GM21360 (cell line): ENCODE measurements around the gene MAN2A2.

Source experiments
- ATAC-seq: cut with Tn5 transposase; IDR thresholded peaks from one replicate; pipeline ENCODE4 v1.9.1; 2021; ENCODE audit warnings: mild to moderate bottlenecking, moderate library complexity; ENCODE audit not compliant: unreplicated experiment

MAN2A2 gene

GRCh38 chr15:90902840-90903732 is at the start of gene MAN2A2:
Gene MAN2A2, plus strand, starts transcription at chr15:90903302. Its CDS starts 906 bp downstream, at chr15:90904208.
- peak; percentile 61 for ATAC-seq

GRCh38 chr15:90855139-90855538 is 48.0 kb upstream of the MAN2A2 start:
- ATAC-seq = no peak

- ATAC-seq = no peak
Observed at GRCh38 chr15:90857337-90857736, 45.8 kb upstream of the MAN2A2 start.

GRCh38 chr15:90857883-90858443 is 45.1 kb upstream of the MAN2A2 start:
- ATAC-seq = no peak

- no peak for ATAC-seq
Observed at GRCh38 chr15:90859234-90860131, 43.6 kb upstream of the MAN2A2 start.

GRCh38 chr15:90860450-90860849 is 42.7 kb upstream of the MAN2A2 start:
- ATAC-seq = no peak

GRCh38 chr15:90860942-90861675 is 42.0 kb upstream of the MAN2A2 start:
- ATAC-seq = no peak

GRCh38 chr15:90862487-90862886 is 40.6 kb upstream of the MAN2A2 start:
- no peak for ATAC-seq

GRCh38 chr15:90862964-90863778 is 39.9 kb upstream of the MAN2A2 start:
- ATAC-seq = no peak

GRCh38 chr15:90863987-90864386 is 39.1 kb upstream of the MAN2A2 start:
- ATAC-seq = no peak

GRCh38 chr15:90864507-90864906 is 38.6 kb upstream of the MAN2A2 start:
- no peak for ATAC-seq

- no peak for ATAC-seq
Observed at GRCh38 chr15:90865702-90866101, 37.4 kb upstream of the MAN2A2 start.

GRCh38 chr15:90866161-90866715 is 36.9 kb upstream of the MAN2A2 start:
- ATAC-seq = no peak

- ATAC-seq = no peak
Observed at GRCh38 chr15:90866800-90867199, 36.3 kb upstream of the MAN2A2 start.

GRCh38 chr15:90868261-90868689 is 34.8 kb upstream of the MAN2A2 start, which contains the start of gene FURIN:
Gene FURIN, plus strand, starts transcription at chr15:90868588. Its CDS starts 7,153 bp downstream, at chr15:90875741.
- no peak for ATAC-seq

- ATAC-seq = no peak
Observed at GRCh38 chr15:90869140-90869541, 34.0 kb upstream of the MAN2A2 start.

- no peak for ATAC-seq
Observed at GRCh38 chr15:90869601-90870353, 33.3 kb upstream of the MAN2A2 start.

- no peak for ATAC-seq
Observed at GRCh38 chr15:90870354-90871138, 32.6 kb upstream of the MAN2A2 start.
